Duodenal mucosa (tissue), 2 donors: ENCODE results near the gene BEST3.

Experiments used
- H3K27ac ChIP-seq: one replicate; pipeline ENCODE4 v1.7.0; 2013; ENCODE audit warnings: low read depth, low read length
- H3K27me3 ChIP-seq, 2 donors: one replicate each; pipeline ENCODE4 v1.7.0; 2013; ENCODE audit warnings: low read length in 2 of 2, control low read depth in 1 of 2; ENCODE audit not compliant: insufficient read depth in 2 of 2, control insufficient read depth in 1 of 2
- H3K36me3 ChIP-seq, 2 donors: one replicate each; pipeline ENCODE4 v1.7.0; 2013; ENCODE audit warnings: low read length in 2 of 2, control low read depth in 1 of 2; ENCODE audit not compliant: insufficient read depth in 2 of 2, control insufficient read depth in 1 of 2
- H3K4me1 ChIP-seq, 2 donors: one replicate each; pipeline ENCODE4 v1.7.0; 2013; ENCODE audit warnings: low read length in 2 of 2, control low read depth in 1 of 2; ENCODE audit not compliant: insufficient read depth in 2 of 2, control insufficient read depth in 1 of 2
- H3K4me3 ChIP-seq, 2 donors: one replicate each; pipeline ENCODE4 v1.7.0; 2013; ENCODE audit warnings: low read length in 2 of 2, low read depth in 1 of 2
- H3K9ac ChIP-seq, 2 donors: one replicate each; pipeline ENCODE4 v1.7.0; 2013; ENCODE audit warnings: low read length in 2 of 2, low read depth in 1 of 2
- H3K9me3 ChIP-seq, 2 donors: one replicate each; pipeline ENCODE4 v1.7.0; 2013; ENCODE audit warnings: low read length in 2 of 2, control low read depth in 1 of 2; ENCODE audit not compliant: control insufficient read depth in 1 of 2

BEST3 gene

GRCh38 chr12:69653703-69654102 lies 45.4 kb downstream of the BEST3 start:
- H3K27me3 ChIP-seq = no peaks in the 10 kb centered on the region
- H3K9ac ChIP-seq = no peak overlapping the region
- H3K27ac ChIP-seq = no peak overlapping the region
- no peaks in the 10 kb centered on the region for H3K4me1 ChIP-seq
- H3K9me3 ChIP-seq = no peaks in the 10 kb centered on the region
- H3K4me3 ChIP-seq = no peak overlapping the region
- H3K36me3 ChIP-seq = no peaks in the 10 kb centered on the region

GRCh38 chr12:69651922-69652321 lies 47.2 kb downstream of the BEST3 start:
- no peaks in the 10 kb centered on the region for H3K9me3 ChIP-seq

GRCh38 chr12:69649529-69649928 lies 49.6 kb downstream of the BEST3 start:
- Histone ChIP-seq H3K27ac (no peak overlapping the region), H3K4me3 (no peak overlapping the region), H3K36me3 (no peaks in the 10 kb centered on the region), H3K4me1 (no peaks in the 10 kb centered on the region), H3K9ac (no peak overlapping the region), H3K27me3 (no peaks in the 10 kb centered on the region), H3K9me3 (no peaks in the 10 kb centered on the region)

More at GRCh38 chr12:69651922-69652321, 47.2 kb downstream of the BEST3 start:
- Histone ChIP-seq H3K36me3 (no peaks in the 10 kb centered on the region), H3K4me3 (no peak overlapping the region), H3K9ac (no peak overlapping the region), H3K4me1 (no peaks in the 10 kb centered on the region), H3K27ac (no peak overlapping the region), H3K27me3 (no peaks in the 10 kb centered on the region)

- Histone ChIP-seq H3K27ac (no peak overlapping the region), H3K9ac (no peak overlapping the region), H3K4me1 (no peaks in the 10 kb centered on the region), H3K27me3 (no peaks in the 10 kb centered on the region), H3K36me3 (no peaks in the 10 kb centered on the region), H3K9me3 (no peaks in the 10 kb centered on the region), H3K4me3 (no peak overlapping the region)
Observed at GRCh38 chr12:69648476-69648875, 50.6 kb downstream of the BEST3 start.

- Histone ChIP-seq H3K27ac (no peak overlapping the region), H3K27me3 (no peaks in the 10 kb centered on the region), H3K4me3 (no peak overlapping the region), H3K36me3 (no peaks in the 10 kb centered on the region), H3K4me1 (no peaks in the 10 kb centered on the region), H3K9me3 (no peaks in the 10 kb centered on the region), H3K9ac (no peak overlapping the region)
Observed at GRCh38 chr12:69647178-69647577, 51.9 kb downstream of the BEST3 start.

- Histone ChIP-seq H3K4me1 (no peaks in the 10 kb centered on the region), H3K9ac (no peak overlapping the region), H3K4me3 (no peak overlapping the region), H3K27me3 (no peaks in the 10 kb centered on the region), H3K36me3 (no peaks in the 10 kb centered on the region), H3K9me3 (no peaks in the 10 kb centered on the region), H3K27ac (no peak overlapping the region)
Observed at GRCh38 chr12:69645031-69645430, 54.1 kb downstream of the BEST3 start.

- H3K9ac ChIP-seq = no peak overlapping the region
- no peaks in the 10 kb centered on the region for H3K36me3 ChIP-seq
- no peak overlapping the region for H3K27ac ChIP-seq
- no peaks in the 10 kb centered on the region for H3K27me3 ChIP-seq
- no peak overlapping the region for H3K4me3 ChIP-seq
- no peaks in the 10 kb centered on the region for H3K9me3 ChIP-seq
- no peaks in the 10 kb centered on the region for H3K4me1 ChIP-seq
Observed at GRCh38 chr12:69644511-69644910, 54.6 kb downstream of the BEST3 start.

- Histone ChIP-seq H3K4me1 (no peaks in the 10 kb centered on the region), H3K27me3 (no peaks in the 10 kb centered on the region), H3K9ac (no peak overlapping the region), H3K36me3 (no peaks in the 10 kb centered on the region), H3K9me3 (no peaks in the 10 kb centered on the region), H3K27ac (no peak overlapping the region), H3K4me3 (no peak overlapping the region)
Observed at GRCh38 chr12:69642531-69642930, 56.6 kb downstream of the BEST3 start.

GRCh38 chr12:69641546-69641945 lies 57.6 kb downstream of the BEST3 start:
- Histone ChIP-seq H3K27ac (no peak overlapping the region), H3K4me1 (no peaks in the 10 kb centered on the region), H3K27me3 (no peaks in the 10 kb centered on the region), H3K4me3 (no peak overlapping the region), H3K9ac (no peak overlapping the region), H3K36me3 (no peaks in the 10 kb centered on the region), H3K9me3 (no peaks in the 10 kb centered on the region)

GRCh38 chr12:69639400-69640016 lies 59.6 kb downstream of the BEST3 start:
- Histone ChIP-seq H3K4me3 (no peak overlapping the region), H3K4me1 (no peaks in the 10 kb centered on the region), H3K27me3 (no peaks in the 10 kb centered on the region), H3K9me3 (no peaks in the 10 kb centered on the region), H3K36me3 (no peaks in the 10 kb centered on the region), H3K9ac (no peak overlapping the region), H3K27ac (no peak overlapping the region)

- H3K4me1 ChIP-seq = no peaks in the 10 kb centered on the region
- no peak overlapping the region for H3K4me3 ChIP-seq
- H3K9me3 ChIP-seq = no peaks in the 10 kb centered on the region
- no peaks in the 10 kb centered on the region for H3K36me3 ChIP-seq
- H3K27me3 ChIP-seq = no peaks in the 10 kb centered on the region
- H3K27ac ChIP-seq = no peak overlapping the region
- no peak overlapping the region for H3K9ac ChIP-seq
Observed at GRCh38 chr12:69633061-69633460, 66.0 kb downstream of the BEST3 start.
